GM21576 (cell line): ENCODE measurements around the gene ARL13A.
"Not testable (repeated sequence)": the region's sequence is repeated elsewhere in the genome, so short reads cannot be mapped to it uniquely, and the experiment has no call there.

Experiments used
- ATAC-seq: cut with Tn5 transposase; IDR thresholded peaks from one replicate; pipeline ENCODE4 v1.9.1; 2021; ENCODE audit warnings: mild to moderate bottlenecking, moderate library complexity; ENCODE audit not compliant: unreplicated experiment

ARL13A gene

GRCh38 chrX:100984818-100985217 lies 15.3 kb downstream of the ARL13A start:
- no peak for ATAC-seq

GRCh38 chrX:100990139-100990538 lies 20.6 kb downstream of the ARL13A start:
- no peak for ATAC-seq

GRCh38 chrX:100994352-100995281 lies 25.1 kb downstream of the ARL13A start:
- ATAC-seq: peak; percentile 86

GRCh38 chrX:100995469-100995868 lies 26.0 kb downstream of the ARL13A start:
- no peak for ATAC-seq

- no peak for ATAC-seq
These were observed 29.9 kb downstream of the ARL13A start for GRCh38 chrX:100999451-100999850.

- ATAC-seq: no peak
These were observed 39.6 kb downstream of the ARL13A start for GRCh38 chrX:101009090-101009489.

- not testable (repeated sequence) for ATAC-seq
These were observed 42.5 kb downstream of the ARL13A start for GRCh38 chrX:101012031-101012430.

DNA sequence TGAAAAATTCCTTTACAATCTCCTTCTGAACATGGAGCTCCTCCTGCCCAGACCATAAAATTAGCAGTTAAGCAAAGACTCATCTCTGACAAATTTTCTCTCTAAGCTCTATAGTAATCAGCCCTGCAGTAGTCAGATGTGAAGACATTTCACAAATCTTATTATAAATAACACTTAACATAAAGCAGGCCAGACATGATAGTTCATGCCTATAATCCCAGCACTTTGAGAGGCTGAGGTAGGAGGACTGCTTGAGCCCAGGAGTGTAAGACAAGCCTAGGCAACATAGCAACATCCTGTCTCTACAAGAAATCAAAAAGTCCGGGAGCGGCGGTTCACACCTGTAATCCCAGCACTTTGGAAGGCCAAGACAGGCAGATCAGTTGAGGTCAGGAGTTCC lies 52.5 kb downstream of the ARL13A start:
- no peak for ATAC-seq

DNA sequence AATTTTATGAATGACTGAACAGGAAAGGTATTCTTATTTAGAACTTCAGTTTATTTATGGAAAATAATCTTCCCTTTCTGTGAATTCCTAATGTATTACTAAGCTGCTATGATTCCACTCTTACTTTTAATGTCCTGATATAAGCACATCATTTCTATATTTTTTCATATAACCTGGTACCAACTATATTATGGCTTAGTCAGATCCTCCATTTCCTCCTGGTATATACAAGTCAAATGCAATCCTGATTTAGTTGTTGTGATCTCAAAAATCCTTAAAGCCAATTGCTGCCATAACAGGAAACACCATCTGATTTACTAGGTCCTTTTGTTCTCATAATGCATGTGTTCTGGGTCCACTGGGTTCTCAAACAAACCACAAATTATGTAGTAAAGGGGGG lies 55.6 kb downstream of the ARL13A start:
- ATAC-seq: no peak

DNA sequence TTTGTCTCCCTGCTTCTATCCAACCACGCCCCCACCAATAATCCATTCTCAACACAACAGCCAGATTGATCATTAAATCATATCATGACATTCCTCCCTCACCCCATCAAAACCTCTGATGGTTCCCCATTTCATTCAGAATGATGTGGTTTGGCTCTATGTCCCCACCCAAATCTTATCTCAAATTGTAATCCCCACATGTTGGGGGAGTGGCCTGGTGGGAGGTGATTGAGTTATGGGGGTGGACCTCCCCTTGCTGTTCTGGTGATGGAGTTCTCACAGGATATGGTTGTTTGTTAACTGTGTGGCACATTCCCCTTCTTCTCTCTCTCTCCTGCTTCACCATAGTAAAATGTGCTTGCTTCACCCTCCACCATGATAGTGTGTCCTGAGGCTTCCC lies 59.1 kb downstream of the ARL13A start:
- ATAC-seq: no peak

DNA sequence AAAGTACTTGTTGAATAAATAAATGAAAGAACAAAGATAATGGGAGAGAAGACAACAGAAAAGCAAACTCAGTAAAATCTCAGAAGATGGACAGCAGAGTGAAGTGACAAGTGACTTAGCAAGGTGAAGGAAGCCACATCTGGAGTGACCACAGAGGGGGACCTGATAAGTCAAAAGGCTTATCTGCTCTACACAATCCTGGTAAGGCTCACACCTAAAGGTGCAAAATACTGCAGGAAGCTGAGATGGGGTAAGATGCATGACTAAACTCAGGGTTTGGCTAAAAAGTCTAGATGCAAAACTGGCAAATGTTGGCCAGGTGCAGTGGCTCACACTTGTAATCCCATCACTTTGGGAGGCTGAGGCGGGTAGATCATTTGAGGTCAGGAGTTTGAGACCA lies 60.2 kb downstream of the ARL13A start:
- no peak for ATAC-seq

DNA sequence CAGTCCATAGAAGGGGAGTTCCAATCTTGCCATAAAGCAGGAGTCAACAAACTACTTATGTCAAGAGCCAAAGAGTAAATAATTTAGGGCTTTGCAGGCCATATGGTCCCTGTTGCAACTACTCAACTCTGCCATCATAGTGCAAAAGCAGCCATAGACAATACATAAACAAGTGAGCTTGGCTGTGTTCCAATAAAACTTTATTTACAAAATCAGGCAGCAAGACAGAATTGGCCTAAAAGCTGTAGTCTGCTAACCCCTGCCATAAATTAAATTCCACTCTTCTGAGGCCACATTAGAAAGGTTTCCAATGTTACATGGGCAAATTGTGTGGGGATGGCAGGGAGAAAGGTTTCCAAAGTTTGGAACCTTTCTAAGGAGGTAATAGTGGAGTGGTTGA lies 67.7 kb downstream of the ARL13A start:
- no peak for ATAC-seq

- ATAC-seq: no peak
These were observed 70.7 kb downstream of the ARL13A start for GRCh38 chrX:101040197-101040596.
